Measurements from ENCODE around the gene CMIP.

CMIP gene

GRCh38 chr16:81701296-81701970 is 256.8 kb downstream of the CMIP start:
- no peak overlapping the region for H3K4me3 ChIP-seq (replicated peaks; ENCODE audit: low read depth, low read length)
- no peaks in the 10 kb centered on the region; the same call in none of the 2 replicates for H3K36me3 ChIP-seq (ENCODE audit: control insufficient read depth, insufficient read depth, low read length)
- no peaks in the 10 kb centered on the region for H3K27me3 ChIP-seq (replicated peaks; ENCODE audit: control insufficient read depth, insufficient read depth, low read length)
- no peak for DNase-seq (ENCODE audit: extremely low read depth, insufficient read length)
- TF ChIP-seq, protein P1, sequence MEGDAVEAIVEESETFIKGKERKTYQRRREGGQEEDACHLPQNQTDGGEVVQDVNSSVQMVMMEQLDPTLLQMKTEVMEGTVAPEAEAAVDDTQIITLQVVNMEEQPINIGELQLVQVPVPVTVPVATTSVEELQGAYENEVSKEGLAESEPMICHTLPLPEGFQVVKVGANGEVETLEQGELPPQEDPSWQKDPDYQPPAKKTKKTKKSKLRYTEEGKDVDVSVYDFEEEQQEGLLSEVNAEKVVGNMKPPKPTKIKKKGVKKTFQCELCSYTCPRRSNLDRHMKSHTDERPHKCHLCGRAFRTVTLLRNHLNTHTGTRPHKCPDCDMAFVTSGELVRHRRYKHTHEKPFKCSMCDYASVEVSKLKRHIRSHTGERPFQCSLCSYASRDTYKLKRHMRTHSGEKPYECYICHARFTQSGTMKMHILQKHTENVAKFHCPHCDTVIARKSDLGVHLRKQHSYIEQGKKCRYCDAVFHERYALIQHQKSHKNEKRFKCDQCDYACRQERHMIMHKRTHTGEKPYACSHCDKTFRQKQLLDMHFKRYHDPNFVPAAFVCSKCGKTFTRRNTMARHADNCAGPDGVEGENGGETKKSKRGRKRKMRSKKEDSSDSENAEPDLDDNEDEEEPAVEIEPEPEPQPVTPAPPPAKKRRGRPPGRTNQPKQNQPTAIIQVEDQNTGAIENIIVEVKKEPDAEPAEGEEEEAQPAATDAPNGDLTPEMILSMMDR (IDR thresholded peaks at IDR 0.05; ENCODE audit: insufficient read depth, low read length, poor library complexity, severe bottlenecking), result no peak

- no peak for DNase-seq (ENCODE audit: extremely low read depth, insufficient read length)
- H3K27me3 ChIP-seq (replicated peaks; ENCODE audit: control insufficient read depth, insufficient read depth, low read length), result no peaks in the 10 kb centered on the region
- H3K4me3 ChIP-seq (replicated peaks; ENCODE audit: low read depth, low read length), result no peak overlapping the region
- TF ChIP-seq, protein P1 (IDR thresholded peaks at IDR 0.05; ENCODE audit: insufficient read depth, low read length, poor library complexity, severe bottlenecking), result no peak
- peaks cover 6% of the 10 kb centered on the region for H3K36me3 ChIP-seq (ENCODE audit: control insufficient read depth, insufficient read depth, low read length)
Measured at GRCh38 chr16:81702506-81702905, 257.9 kb downstream of the CMIP start.

GRCh38 chr16:81703177-81704155 is 258.9 kb downstream of the CMIP start:
- H3K36me3 ChIP-seq (ENCODE audit: control insufficient read depth, insufficient read depth, low read length), result peaks cover 13% of the 10 kb centered on the region
- no peak overlapping the region for H3K4me3 ChIP-seq (replicated peaks; ENCODE audit: low read depth, low read length)
- H3K27me3 ChIP-seq (replicated peaks; ENCODE audit: control insufficient read depth, insufficient read depth, low read length), result no peaks in the 10 kb centered on the region
- no peak for DNase-seq (ENCODE audit: extremely low read depth, insufficient read length)
- TF ChIP-seq, protein P1 (IDR thresholded peaks at IDR 0.05; ENCODE audit: insufficient read depth, low read length, poor library complexity, severe bottlenecking), result no peak

- Histone ChIP-seq H3K4me3 (replicated peaks; ENCODE audit: low read depth, low read length) (no peak overlapping the region), H3K36me3 (ENCODE audit: control insufficient read depth, insufficient read depth, low read length) (peaks cover 13% of the 10 kb centered on the region), H3K27me3 (replicated peaks; ENCODE audit: control insufficient read depth, insufficient read depth, low read length) (no peaks in the 10 kb centered on the region)
- TF ChIP-seq, protein P1 (IDR thresholded peaks at IDR 0.05; ENCODE audit: insufficient read depth, low read length, poor library complexity, severe bottlenecking), result no peak
- no peak for DNase-seq (ENCODE audit: extremely low read depth, insufficient read length)
Measured at GRCh38 chr16:81705261-81705660, 260.7 kb downstream of the CMIP start.

DNA sequence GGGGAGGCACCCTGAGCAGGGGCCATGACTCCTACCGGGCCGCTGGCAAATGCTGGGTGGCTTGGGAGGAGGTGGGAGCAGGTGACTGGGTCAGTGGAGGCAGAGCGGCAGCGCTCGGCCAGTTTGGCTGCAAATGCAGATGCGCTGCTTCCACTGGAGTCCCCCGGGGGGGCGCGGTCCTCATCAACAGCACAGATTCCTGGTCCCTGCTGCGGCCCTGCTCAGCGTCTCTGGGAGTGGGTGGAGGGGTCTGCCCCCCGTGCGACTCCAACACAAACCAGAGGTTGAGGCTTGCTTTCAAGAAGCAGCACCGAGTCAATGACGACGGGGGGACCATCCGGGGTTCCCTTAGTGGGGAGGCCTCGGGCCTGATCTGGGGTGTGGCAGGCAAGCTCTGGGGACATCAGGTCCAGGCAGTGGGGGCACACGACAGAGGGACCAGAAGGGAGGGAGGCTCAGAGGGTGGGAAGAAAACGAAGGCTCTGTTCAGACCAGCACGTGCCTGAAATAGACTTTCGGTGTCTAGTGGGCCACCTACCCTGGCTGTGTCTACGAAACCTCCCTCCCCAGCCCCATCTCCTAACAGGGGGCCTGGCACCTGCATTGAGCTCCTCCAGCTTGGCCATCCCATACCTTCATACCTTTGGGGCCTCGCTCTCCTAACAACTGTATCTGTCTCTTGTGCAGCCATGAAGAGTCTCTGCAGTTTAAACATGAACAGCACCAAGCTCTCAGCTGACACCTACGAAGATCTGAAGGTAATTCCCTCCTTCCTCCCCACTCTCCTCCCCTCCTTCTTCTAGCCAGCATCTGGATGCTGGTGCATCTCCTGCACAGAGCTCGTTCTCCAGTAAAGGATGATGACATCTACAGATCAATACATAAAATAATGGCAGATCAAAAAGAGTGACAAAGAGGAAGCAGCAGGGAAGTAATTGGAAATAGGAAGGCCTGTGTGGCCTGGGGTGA is 262.0 kb downstream of the CMIP start:
- H3K36me3 ChIP-seq (ENCODE audit: control insufficient read depth, insufficient read depth, low read length), result peaks cover 13% of the 10 kb centered on the region
- TF ChIP-seq, protein P1 (IDR thresholded peaks at IDR 0.05; ENCODE audit: insufficient read depth, low read length, poor library complexity, severe bottlenecking), result no peak

More for the DNA sequence above, 262.0 kb downstream of the CMIP start:
- Histone ChIP-seq H3K4me3 (replicated peaks; ENCODE audit: low read depth, low read length) (no peak overlapping the region), H3K27me3 (replicated peaks; ENCODE audit: control insufficient read depth, insufficient read depth, low read length) (no peaks in the 10 kb centered on the region)
- DNase-seq (ENCODE audit: extremely low read depth, insufficient read length), result no peak

All from GM06990 (cell line).